Measurements from ENCODE around the gene SLC25A12.

DNA sequence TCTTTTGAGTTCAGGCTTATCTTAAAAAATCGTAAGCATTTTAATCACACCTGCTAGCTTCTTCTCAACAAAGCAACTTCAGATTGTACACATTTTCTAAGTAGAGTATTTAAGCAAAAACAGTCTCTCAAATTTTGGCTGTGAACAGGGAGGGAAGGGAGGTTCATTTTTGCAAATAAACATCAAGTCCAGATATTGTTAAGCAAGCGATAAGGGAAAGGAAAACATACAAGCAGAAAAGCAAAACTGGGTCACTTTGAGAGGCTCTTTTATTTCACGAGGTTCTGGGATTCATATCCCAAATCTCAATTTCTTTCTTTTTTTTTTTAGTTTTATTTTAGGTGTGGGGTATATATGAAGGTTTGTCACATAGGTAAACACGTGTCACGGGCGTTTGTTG is 79.9 kb downstream of the SLC25A12 start:
- TF ChIP-seq CTBP1 (IDR thresholded peaks at IDR 0.05; ENCODE audit: borderline replicate concordance) (no peak), SUZ12 (IDR thresholded peaks at IDR 0.05) (no peak), FOXM1 (IDR thresholded peaks at IDR 0.05; ENCODE audit: borderline replicate concordance) (no peak), FOXK2 (IDR thresholded peaks at IDR 0.05) (no peak), SP1 (IDR thresholded peaks at IDR 0.05) (no peak)

Measured in HEK293T (cell line).